ENCODE results near the gene OR51B4. TPM values are rescaled to one million over a fixed set of nuclear protein-coding genes. Genes with fewer than 3 reads are reported as not detected.
"Not testable (repeated sequence)": the region's sequence is repeated elsewhere in the genome, so short reads cannot be mapped to it uniquely, and the experiment has no call there.

The OR51B4 gene
- total RNA-seq, 1 donor from 2014 or later: not detected

DNA sequence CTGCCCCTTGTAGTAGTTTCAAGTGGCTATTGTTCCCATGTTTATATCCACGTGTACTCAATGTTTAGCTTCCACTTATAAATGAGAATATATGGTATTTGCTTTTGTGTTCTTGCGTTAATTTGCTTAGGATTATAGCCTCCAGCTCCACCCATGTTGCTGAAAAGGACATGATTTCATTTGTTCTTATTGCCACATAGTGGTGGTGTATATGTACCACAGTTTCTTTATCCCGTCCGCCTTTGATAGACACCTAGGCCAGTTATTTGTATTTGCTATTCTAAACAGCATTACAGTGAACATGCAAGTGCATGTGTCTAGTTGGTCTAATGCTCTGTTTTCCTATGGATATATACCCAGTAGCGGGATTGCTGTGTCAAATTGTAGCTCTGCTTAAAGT is 15.5 kb upstream of the OR51B4 start:
- H3K4me3 ChIP-seq (ENCODE audit: low read depth, low read length): no peak overlapping the region
- no peak for DNase-seq (ENCODE audit: low read depth)
- TF ChIP-seq, protein P1, sequence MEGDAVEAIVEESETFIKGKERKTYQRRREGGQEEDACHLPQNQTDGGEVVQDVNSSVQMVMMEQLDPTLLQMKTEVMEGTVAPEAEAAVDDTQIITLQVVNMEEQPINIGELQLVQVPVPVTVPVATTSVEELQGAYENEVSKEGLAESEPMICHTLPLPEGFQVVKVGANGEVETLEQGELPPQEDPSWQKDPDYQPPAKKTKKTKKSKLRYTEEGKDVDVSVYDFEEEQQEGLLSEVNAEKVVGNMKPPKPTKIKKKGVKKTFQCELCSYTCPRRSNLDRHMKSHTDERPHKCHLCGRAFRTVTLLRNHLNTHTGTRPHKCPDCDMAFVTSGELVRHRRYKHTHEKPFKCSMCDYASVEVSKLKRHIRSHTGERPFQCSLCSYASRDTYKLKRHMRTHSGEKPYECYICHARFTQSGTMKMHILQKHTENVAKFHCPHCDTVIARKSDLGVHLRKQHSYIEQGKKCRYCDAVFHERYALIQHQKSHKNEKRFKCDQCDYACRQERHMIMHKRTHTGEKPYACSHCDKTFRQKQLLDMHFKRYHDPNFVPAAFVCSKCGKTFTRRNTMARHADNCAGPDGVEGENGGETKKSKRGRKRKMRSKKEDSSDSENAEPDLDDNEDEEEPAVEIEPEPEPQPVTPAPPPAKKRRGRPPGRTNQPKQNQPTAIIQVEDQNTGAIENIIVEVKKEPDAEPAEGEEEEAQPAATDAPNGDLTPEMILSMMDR (IDR thresholded peaks at IDR 0.05; ENCODE audit: insufficient read depth, low read length, poor library complexity, severe bottlenecking): no peak
- no peaks in the 10 kb centered on the region for H3K36me3 ChIP-seq (ENCODE audit: control insufficient read depth, insufficient read depth, low read length)
- no peaks in the 10 kb centered on the region for H3K27me3 ChIP-seq (ENCODE audit: control insufficient read depth, insufficient read depth, low read length)

DNA sequence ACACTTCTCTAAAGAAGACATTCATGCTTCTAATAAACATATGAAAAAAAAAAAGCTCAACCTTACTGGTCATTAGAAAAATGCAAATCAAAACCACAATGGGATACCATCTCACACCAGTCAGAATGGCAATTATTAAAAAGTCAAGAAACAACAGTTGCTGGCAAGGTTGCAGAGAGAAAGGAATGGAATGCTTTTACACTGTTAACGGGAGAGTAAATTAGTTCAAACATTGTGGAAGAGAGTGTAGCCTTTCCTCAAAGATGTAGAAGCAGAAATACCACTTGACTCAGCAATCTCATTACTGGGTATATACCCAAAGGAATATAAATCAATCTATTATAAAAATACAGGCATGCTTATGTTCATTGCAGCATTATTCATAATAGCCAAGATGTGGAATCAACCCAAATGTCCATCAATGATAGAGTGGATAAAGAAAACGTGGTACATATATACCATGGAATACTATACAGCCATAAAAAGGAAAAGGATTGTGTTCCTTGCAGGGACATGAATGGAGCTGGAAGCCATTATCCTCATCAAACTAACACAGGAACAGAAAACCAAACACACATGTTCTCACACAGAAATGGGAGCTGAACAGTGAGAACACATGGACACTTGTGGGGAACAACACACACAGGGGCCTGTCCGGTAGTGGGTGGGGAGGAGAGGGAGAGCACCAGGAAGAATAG is 11.7 kb upstream of the OR51B4 start:
- not testable (repeated sequence) for H3K27me3 ChIP-seq (ENCODE audit: control insufficient read depth, insufficient read depth, low read length); H3K36me3 ChIP-seq (ENCODE audit: control insufficient read depth, insufficient read depth, low read length); DNase-seq (ENCODE audit: low read depth); H3K4me3 ChIP-seq (ENCODE audit: low read depth, low read length)

DNA sequence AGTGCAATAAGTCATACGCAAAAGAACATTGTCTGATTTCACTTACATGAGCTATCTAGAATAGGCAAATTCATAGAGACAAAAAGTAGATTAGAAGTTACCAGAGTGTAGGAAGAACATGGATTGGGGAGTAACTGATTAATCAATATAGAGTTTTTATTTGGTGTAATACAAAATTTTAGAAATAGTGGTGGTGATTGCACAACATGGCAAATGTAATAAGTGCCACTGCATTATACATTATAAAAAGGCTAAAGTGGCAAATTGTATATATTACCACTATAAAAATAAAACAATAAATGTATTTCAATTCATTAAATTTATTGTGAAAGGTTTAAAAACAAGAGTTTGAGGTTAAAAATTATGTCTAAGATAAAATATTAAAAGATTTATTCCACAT is 8.7 kb upstream of the OR51B4 start:
- TF ChIP-seq, protein P1 (IDR thresholded peaks at IDR 0.05; ENCODE audit: insufficient read depth, low read length, poor library complexity, severe bottlenecking): no peak
- no peaks in the 10 kb centered on the region for H3K27me3 ChIP-seq (ENCODE audit: control insufficient read depth, insufficient read depth, low read length)
- H3K4me3 ChIP-seq (ENCODE audit: low read depth, low read length): no peak overlapping the region
- DNase-seq (ENCODE audit: low read depth): no peak
- no peaks in the 10 kb centered on the region for H3K36me3 ChIP-seq (ENCODE audit: control insufficient read depth, insufficient read depth, low read length)

DNA sequence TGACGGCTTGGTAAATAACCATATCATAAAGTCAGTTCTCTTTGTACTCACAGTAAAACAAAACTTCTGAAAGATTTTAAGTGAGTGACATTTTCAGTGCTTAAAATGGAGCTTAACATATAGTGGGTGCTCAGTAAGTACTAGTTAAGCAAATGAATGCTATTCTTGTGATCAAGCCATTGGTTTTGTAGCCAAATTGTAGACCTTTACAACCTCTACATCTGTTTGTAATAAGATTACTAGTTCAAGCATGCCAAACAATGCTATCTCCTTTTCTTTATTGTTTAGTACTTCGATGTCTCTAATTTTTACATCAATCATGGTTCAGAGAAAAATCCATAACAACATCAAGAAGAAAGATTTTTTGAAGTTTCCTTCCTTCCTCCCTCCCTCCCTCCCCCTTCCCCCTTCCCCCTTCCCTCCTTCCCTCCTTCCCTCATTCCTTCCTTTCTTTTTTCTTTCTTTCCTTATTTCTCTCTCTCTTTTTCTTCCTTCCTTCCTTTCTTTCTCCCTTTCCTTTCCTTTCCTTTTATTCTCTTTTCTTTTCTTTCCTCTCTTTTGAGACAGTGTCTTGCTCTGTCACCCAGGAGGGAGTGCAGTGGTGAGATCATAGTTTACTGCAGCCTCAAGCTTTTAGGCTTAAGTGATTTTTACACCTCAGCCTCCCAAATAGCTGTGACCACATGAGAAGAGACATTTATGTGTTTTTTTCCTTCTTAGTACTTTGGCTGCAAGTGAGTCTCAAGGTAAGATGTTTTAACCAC is 5.7 kb upstream of the OR51B4 start:
- no peak overlapping the region for H3K4me3 ChIP-seq (ENCODE audit: low read depth, low read length)
- H3K27me3 ChIP-seq (ENCODE audit: control insufficient read depth, insufficient read depth, low read length): no peaks in the 10 kb centered on the region
- no peaks in the 10 kb centered on the region for H3K36me3 ChIP-seq (ENCODE audit: control insufficient read depth, insufficient read depth, low read length)
- TF ChIP-seq, protein P1 (IDR thresholded peaks at IDR 0.05; ENCODE audit: insufficient read depth, low read length, poor library complexity, severe bottlenecking): no peak
- DNase-seq (ENCODE audit: low read depth): no peak

DNA sequence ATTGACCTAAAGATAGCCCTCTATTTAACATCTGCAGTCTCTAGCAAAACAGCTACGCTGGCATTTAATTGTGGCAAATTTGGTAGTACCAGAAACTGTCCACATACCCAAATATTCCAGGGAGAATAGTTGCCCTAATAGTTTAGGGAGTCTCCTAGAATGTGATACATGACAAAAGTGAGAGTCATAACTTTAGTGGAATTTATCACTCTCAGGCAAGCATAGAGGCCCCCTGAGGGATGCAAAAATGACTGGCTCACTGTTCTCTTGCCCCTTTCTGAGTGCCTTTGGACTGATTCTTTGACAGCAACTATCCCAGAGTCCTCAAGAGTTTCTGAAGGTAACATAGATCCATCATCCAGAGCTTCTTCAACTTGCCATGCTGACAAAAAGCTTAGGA is 2.3 kb upstream of the OR51B4 start:
- TF ChIP-seq, protein P1 (IDR thresholded peaks at IDR 0.05; ENCODE audit: insufficient read depth, low read length, poor library complexity, severe bottlenecking): no peak
- DNase-seq (ENCODE audit: low read depth): no peak
- H3K36me3 ChIP-seq (ENCODE audit: control insufficient read depth, insufficient read depth, low read length): no peaks in the 10 kb centered on the region
- H3K4me3 ChIP-seq (ENCODE audit: low read depth, low read length): no peak overlapping the region
- H3K27me3 ChIP-seq (ENCODE audit: control insufficient read depth, insufficient read depth, low read length): no peaks in the 10 kb centered on the region

DNA sequence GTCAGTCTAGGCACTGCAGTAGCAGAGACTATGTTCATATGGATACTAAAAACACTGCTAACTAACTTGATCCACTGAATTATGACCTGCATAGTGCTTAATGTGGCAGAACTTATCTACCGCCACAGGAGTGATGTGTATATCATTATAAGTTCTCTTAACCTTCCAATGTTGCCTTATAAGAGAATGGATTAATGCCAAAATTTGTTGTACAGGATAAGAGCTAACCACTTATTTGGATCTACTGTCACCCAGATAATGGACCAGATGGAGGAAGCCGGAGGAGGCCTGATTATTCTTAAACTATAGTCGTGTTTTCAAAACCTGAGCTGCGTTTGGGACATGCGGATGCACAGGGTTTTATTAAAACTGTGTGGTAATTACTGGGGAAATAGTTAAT is 1.9 kb upstream of the OR51B4 start:
- DNase-seq (ENCODE audit: low read depth): no peak
- no peak overlapping the region for H3K4me3 ChIP-seq (ENCODE audit: low read depth, low read length)
- H3K27me3 ChIP-seq (ENCODE audit: control insufficient read depth, insufficient read depth, low read length): no peaks in the 10 kb centered on the region
- H3K36me3 ChIP-seq (ENCODE audit: control insufficient read depth, insufficient read depth, low read length): no peaks in the 10 kb centered on the region
- TF ChIP-seq, protein P1 (IDR thresholded peaks at IDR 0.05; ENCODE audit: insufficient read depth, low read length, poor library complexity, severe bottlenecking): no peak
